Stimulated activated naive B cell treated with anti-CD40 and anti-IgM and Interleukin-4, amounts not matched to agents 10 μg/mL and 1 μg/mL and 100 μg/mL, for 72 hours (primary cell): ENCODE results near the gene PDE12.
"Not testable (repeated sequence)": the region's sequence is repeated elsewhere in the genome, so short reads cannot be mapped to it uniquely, and the experiment has no call there.

Experiments
- ATAC-seq, 2 donors: fragments of 150-1000 bp; cut with Tn5 transposase; replicated peaks; 2 replicates each; pipeline ENCODE4 v1.10.0; 2021; ENCODE audit warnings: moderate library complexity in 1 of 2
- DNase-seq: peaks from one replicate; pipeline ENCODE4 v3.0.0; 2021
- H3K27ac Mint-ChIP-seq: one replicate; pipeline ENCODE4 v1.8.0; 2022; ENCODE audit warnings: mild to moderate bottlenecking, mixed read lengths
- H3K27me3 Mint-ChIP-seq, 2 donors: one replicate each; pipeline ENCODE4 v1.8.0; 2022; ENCODE audit warnings: mixed read lengths in 2 of 2
- H3K36me3 Mint-ChIP-seq, 2 donors: one replicate each; pipeline ENCODE4 v1.8.0; 2022; ENCODE audit warnings: mixed read lengths in 2 of 2, mild to moderate bottlenecking in 1 of 2
- H3K4me1 Mint-ChIP-seq, 2 donors: one replicate each; pipeline ENCODE4 v1.8.0; 2022; ENCODE audit warnings: mixed read lengths in 2 of 2, mild to moderate bottlenecking in 1 of 2
- H3K4me3 Mint-ChIP-seq, 2 donors: one replicate each; pipeline ENCODE4 v1.8.0; 2022; ENCODE audit warnings: mild to moderate bottlenecking in 2 of 2, mixed read lengths in 2 of 2, moderate library complexity in 1 of 2
- H3K9me3 Mint-ChIP-seq, 2 donors: one replicate each; pipeline ENCODE4 v1.8.0; 2022; ENCODE audit warnings: mixed read lengths in 2 of 2, mild to moderate bottlenecking in 1 of 2

The PDE12 gene

DNA sequence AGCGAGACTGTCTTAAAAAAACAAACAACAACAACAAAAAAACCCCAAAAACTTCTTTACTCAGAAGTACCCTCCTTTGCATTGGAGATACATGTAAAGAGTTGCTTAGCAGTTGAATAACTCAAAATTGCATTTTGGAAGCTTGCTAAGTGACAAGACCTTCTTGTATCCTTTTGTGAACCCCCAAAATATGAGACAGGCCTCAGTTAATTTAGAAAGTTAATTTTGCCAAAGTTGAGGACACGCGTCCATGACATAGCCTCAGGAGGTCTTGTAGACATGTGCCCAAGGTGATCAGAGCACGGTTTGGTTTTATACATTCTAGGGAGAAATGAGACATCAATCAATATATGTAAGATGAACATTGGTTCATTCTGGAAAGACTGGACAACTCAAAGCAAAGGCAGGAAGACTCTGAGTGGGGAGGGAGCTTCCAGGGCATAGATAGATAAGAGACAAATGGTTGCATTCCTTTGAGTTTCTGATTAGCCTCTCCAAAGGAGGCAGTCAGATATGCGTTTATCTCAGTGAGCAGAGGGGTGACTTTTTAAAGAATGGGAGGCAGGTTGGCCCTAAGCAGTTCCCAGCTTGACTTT, 42.8 kb downstream of the PDE12 start:
- no peaks in the 10 kb centered on the region for H3K27me3 Mint-ChIP-seq
- H3K9me3 Mint-ChIP-seq, result no peaks in the 10 kb centered on the region
- peak overlapping the region; percentile 88 to 89 for H3K4me3 Mint-ChIP-seq
- peaks cover 19 to 34% of the 10 kb centered on the region in 2 donors for H3K4me1 Mint-ChIP-seq
- H3K27ac Mint-ChIP-seq, result peak overlapping the region; percentile 99
- DNase-seq, result no peak
- peaks cover 17 to 34% of the 10 kb centered on the region in 2 donors for H3K36me3 Mint-ChIP-seq
- ATAC-seq, result no peak

- H3K4me1 Mint-ChIP-seq, result peaks cover 13 to 25% of the 10 kb centered on the region in 2 donors
- DNase-seq, result no peak
- no peaks in the 10 kb centered on the region for H3K9me3 Mint-ChIP-seq
- no peak for ATAC-seq
- H3K27me3 Mint-ChIP-seq, result no peaks in the 10 kb centered on the region
- no peak overlapping the region for H3K4me3 Mint-ChIP-seq
- peaks cover 22 to 35% of the 10 kb centered on the region in 2 donors for H3K36me3 Mint-ChIP-seq
- no peak overlapping the region for H3K27ac Mint-ChIP-seq
Observed at GRCh38 chr3:57600195-57600594, 44.1 kb downstream of the PDE12 start.

DNA sequence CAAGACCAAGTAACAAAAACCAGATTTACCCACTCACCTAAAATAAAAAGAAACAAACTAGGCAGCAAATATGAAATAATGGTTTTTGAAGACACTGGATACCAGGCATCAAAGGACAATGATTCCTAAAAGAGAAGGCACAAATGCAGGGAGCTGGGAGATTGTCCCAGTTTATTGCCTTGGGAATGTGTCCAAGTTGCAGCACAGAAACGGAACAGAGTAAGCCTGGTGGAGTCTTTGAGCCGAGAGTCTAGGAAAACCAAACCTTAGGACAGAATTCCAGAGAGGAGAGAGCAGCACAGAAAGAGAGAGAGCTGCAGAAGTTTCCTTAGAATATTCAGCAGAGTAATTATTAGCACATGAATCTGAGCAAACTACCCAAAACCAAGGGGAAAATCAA, 48.9 kb downstream of the PDE12 start:
- Mint-ChIP-seq H3K27me3 (no peaks in the 10 kb centered on the region), H3K9me3 (peaks cover 5 to 8% of the 10 kb centered on the region in 2 donors), H3K4me1 (peaks cover 2 to 4% of the 10 kb centered on the region in 2 donors), H3K36me3 (peaks cover 51 to 55% of the 10 kb centered on the region in 2 donors), H3K4me3 (no peak overlapping the region), H3K27ac (no peak overlapping the region)
- no peak for DNase-seq
- no peak for ATAC-seq

DNA sequence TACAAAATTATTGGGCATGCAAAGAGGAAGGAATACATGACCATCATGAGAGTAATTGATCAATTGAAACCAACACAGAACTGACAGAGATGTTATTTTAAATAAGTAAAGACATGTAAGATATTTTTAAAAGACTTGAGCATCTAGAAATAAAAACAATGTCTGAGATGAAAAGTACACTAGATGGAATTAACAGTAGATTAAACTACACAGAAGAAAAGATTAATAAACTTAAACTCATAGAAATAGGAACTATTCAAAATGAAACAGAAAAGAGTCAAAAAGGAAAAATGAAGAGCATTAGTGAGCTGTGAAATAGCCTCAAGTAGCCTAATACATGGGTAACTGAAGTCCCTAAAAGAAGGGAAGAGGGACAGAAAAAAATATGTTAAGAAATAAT, 49.6 kb downstream of the PDE12 start:
- Mint-ChIP-seq H3K4me3 (no peak overlapping the region), H3K36me3 (peaks cover 55 to 57% of the 10 kb centered on the region in 2 donors)
- no peak for DNase-seq

GRCh38 chr3:57611870-57612269, 55.8 kb downstream of the PDE12 start:
- not testable (repeated sequence) for DNase-seq, H3K4me1 Mint-ChIP-seq, H3K4me3 Mint-ChIP-seq, ATAC-seq, H3K27me3 Mint-ChIP-seq, H3K27ac Mint-ChIP-seq
- Mint-ChIP-seq H3K9me3 (peaks cover 5 to 11% of the 10 kb centered on the region in 2 donors), H3K36me3 (peaks cover 30 to 45% of the 10 kb centered on the region in 2 donors)

More for the DNA sequence above, 49.6 kb downstream of the PDE12 start:
- H3K9me3 Mint-ChIP-seq, result peaks cover 5 to 10% of the 10 kb centered on the region in 2 donors
- H3K27me3 Mint-ChIP-seq, result no peaks in the 10 kb centered on the region
- peaks cover 2 to 4% of the 10 kb centered on the region in 2 donors for H3K4me1 Mint-ChIP-seq
- ATAC-seq, result no peak
- no peak overlapping the region for H3K27ac Mint-ChIP-seq

DNA sequence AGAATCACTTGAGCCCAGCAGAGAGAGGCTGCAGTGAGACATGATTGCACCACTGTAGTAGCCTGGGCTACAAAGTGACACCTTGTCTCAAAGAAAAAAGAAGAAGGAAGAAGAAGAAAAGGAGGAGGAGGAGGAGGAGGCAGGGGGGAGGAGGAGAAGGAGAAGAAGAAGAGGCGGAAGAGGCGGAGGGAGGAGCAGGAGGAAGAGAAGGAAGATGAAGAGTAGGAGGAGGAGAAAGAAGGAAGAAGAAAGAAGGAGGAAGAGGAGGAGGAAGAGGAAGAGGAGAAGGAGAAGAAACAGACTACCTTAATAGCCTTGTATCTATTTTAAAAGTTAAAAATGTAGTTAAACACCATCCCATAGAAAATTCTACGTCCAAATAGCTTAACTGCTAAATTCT, 60.2 kb downstream of the PDE12 start:
- no peak for DNase-seq
- Mint-ChIP-seq H3K36me3 (peaks cover 10 to 28% of the 10 kb centered on the region in 2 donors), H3K9me3 (peaks cover 0 to 3% of the 10 kb centered on the region in 2 donors), H3K4me3 (no peak overlapping the region), H3K27me3 (no peaks in the 10 kb centered on the region), H3K27ac (no peak overlapping the region), H3K4me1 (no peaks in the 10 kb centered on the region)
- no peak for ATAC-seq
